ENCODE measurements around the gene ICA1L.
"Not testable (repeated sequence)": the region's sequence is repeated elsewhere in the genome, so short reads cannot be mapped to it uniquely, and the experiment has no call there.

Gene ICA1L

GRCh38 chr2:202871300-202872141 lies at the start of gene ICA1L:
Gene ICA1L, minus strand, starts transcription at chr2:202871766. Its CDS starts 42,757 bp downstream, at chr2:202829009.
- peak in 1 of 2 donors; percentile 40 for DNase-seq (ENCODE audit: extremely low read depth in 1 of 2, low read depth in 1 of 2)

GRCh38 chr2:202918860-202919259 lies 47.3 kb upstream of the ICA1L start:
- no peak for DNase-seq (ENCODE audit: extremely low read depth in 1 of 2, low read depth in 1 of 2)

GRCh38 chr2:202912342-202913201 lies 41.0 kb upstream of the ICA1L start:
- DNase-seq (ENCODE audit: extremely low read depth in 1 of 2, low read depth in 1 of 2) = not testable (repeated sequence)

DNA sequence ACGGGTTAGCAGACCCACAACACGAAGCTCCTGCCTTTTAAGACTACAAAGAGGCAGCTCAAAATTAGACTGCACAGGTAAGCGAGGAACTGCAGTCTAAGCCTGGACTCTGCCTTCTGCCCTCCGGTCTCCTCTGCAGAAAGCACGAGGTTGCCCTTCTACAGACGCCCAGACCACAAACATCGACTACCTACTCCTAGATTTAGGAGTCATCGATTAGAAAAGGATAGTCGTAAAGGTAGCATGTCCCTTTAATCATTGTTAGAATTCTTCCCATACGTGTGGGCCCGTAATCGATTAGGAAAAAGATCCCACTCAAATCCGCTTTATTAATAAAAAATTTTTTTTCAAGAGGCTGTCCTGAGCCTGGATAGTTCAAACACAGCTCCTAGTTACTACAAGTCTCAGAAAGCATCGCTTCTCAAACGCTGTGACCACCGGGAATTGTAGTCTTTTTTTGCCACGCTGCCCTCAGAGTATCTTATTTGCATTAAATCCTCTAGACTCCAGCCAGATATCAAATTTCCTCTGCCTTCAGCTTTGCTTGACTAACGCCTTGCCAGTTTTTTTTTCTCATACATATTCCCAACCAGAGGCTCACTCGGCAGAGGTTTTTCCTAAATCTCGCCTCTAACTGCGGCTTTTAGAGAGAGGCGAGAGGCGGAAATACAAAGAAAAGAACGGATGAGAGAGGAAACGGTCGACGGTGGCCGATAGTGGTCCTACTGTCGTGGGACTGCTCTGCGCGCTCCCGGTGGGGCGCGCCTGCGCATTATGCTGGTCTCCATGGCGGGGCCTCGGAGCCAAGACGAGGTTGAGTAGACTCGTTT lies 40.2 kb upstream of the ICA1L start, which contains the start of the genes CARF and WDR12:
Gene CARF (plus strand): TSS at position 764 of the 830 bp plus-strand sequence. CDS start 29,628 bp downstream, outside the sequence.
Gene WDR12 (minus strand): TSS at position 162 of the 830 bp plus-strand sequence. CDS start 197 bp downstream, outside the sequence.
- peak; percentile 77 to 84 for DNase-seq (ENCODE audit: extremely low read depth in 1 of 2, low read depth in 1 of 2)

- DNase-seq (ENCODE audit: extremely low read depth in 1 of 2, low read depth in 1 of 2) = no peak
Measured at GRCh38 chr2:202911203-202911511, 39.6 kb upstream of the ICA1L start.

GRCh38 chr2:202910698-202911097 lies 39.1 kb upstream of the ICA1L start:
- no peak for DNase-seq (ENCODE audit: extremely low read depth in 1 of 2, low read depth in 1 of 2)

DNA sequence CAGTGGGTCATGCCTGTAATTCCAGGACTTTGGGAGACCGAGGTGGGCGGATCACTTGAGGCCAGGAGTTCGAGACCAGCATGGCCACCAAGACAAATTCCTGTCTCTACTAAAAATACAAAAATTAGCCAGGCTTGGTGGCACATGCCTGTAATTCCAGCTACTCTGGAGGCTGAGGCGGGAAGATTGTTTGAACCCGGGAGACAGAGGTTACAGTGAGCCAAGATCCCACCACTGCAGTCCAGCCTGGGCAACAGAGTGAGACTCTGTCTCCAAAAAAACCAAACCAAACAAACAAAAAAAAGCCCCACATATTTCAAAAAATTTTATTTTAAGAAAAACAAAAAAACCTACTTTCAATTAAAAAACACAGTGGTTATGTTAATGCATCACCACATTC lies 38.7 kb upstream of the ICA1L start:
- not testable (repeated sequence) for DNase-seq (ENCODE audit: extremely low read depth in 1 of 2, low read depth in 1 of 2)

GRCh38 chr2:202909394-202910192 lies 38.0 kb upstream of the ICA1L start:
- no peak for DNase-seq (ENCODE audit: extremely low read depth in 1 of 2, low read depth in 1 of 2)

DNA sequence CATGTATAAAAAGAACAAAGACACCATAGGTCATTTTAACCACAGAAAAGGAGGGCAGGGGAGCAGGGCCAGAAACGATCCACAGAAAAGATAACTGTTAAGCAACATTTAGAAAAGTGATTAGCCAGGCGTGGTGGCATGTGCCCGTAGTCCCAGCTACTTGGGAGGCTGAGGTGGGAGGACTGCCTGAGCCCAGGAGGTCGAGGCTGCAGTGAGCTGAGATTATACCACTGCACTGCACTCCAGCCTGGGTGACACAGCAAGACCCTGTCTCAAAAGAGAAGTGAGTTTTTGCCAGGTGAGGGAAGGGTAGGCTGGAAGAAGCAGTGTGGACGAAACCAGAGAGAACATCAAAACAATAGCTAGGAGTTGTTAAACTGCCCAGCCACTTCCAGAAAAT lies 36.6 kb upstream of the ICA1L start:
- no peak for DNase-seq (ENCODE audit: extremely low read depth in 1 of 2, low read depth in 1 of 2)

DNA sequence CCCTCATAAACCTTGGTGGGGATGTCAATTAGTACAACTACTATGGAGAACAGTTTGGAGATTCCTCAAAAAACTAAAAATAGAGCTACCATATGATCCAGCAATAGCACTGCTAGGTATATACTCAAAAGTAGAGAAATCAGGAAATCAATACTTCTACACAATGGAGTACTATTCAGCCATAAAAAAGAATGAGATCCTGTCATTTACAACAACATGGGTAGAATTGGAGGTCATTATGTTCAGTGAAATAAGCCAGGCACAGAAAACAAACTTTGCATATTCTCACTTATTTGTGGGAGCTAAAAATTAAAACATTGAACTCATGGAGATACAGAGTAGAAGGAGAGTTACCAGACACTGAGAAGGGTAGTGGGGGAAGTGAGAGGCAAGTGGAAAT lies 33.9 kb upstream of the ICA1L start:
- not testable (repeated sequence) for DNase-seq (ENCODE audit: extremely low read depth in 1 of 2, low read depth in 1 of 2)

- DNase-seq (ENCODE audit: extremely low read depth in 1 of 2, low read depth in 1 of 2) = no peak
Measured at GRCh38 chr2:202885190-202885589, 13.6 kb upstream of the ICA1L start.

GRCh38 chr2:202883987-202884675 lies 12.6 kb upstream of the ICA1L start:
- no peak for DNase-seq (ENCODE audit: extremely low read depth in 1 of 2, low read depth in 1 of 2)

DNA sequence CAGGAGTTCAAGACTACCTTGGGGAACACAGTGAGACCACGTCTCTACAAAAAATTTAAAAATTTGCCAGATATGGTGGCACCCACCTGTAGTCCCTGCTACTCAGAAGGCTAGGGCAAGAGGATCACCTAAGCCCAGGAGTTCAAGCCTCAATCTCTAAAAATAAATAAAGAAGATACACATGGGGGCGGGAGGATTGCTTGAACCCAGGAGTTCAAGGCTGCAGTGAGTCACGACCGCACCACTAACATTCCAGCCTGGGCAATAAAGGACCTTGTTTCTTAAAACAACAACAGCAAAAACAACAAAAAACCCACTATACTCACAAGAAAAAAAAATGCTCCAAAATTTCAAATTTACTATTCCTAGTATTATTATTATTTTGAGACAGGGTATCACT lies 10.0 kb upstream of the ICA1L start:
- DNase-seq (ENCODE audit: extremely low read depth in 1 of 2, low read depth in 1 of 2) = no peak

DNA sequence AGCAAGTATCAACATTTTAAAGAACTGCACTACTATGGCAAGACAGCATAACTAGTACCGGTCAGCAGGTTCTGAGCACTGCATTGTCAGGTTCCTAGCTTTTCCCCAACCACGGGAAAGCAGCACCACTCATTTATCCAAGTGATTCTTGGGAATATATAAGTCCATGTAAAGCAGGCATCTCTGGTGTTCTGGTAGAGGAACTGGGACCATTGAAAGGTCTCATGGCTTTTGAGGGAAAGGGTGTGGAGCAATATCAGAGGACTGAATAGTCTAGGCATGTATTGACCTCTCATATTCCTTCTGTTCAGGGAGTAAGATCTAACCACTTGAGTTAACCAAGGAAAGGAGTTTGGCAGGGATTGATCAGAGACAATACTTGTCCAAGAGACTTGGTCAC lies 6.1 kb upstream of the ICA1L start:
- DNase-seq (ENCODE audit: extremely low read depth in 1 of 2, low read depth in 1 of 2) = no peak

GRCh38 chr2:202870431-202871299 lies 901 bp downstream of the ICA1L start:
- DNase-seq (ENCODE audit: extremely low read depth in 1 of 2, low read depth in 1 of 2) = peak in 1 of 2 donors; percentile 43

GRCh38 chr2:202861987-202862386 lies 9.6 kb downstream of the ICA1L start:
- no peak for DNase-seq (ENCODE audit: extremely low read depth in 1 of 2, low read depth in 1 of 2)

- no peak for DNase-seq (ENCODE audit: extremely low read depth in 1 of 2, low read depth in 1 of 2)
Measured at GRCh38 chr2:202858601-202859000, 13.0 kb downstream of the ICA1L start.

- DNase-seq (ENCODE audit: extremely low read depth in 1 of 2, low read depth in 1 of 2) = not testable (repeated sequence)
Measured at GRCh38 chr2:202849343-202849742, 22.2 kb downstream of the ICA1L start.

All from activated CD8-positive, alpha-beta memory T cell treated with anti-CD3 and anti-CD28 coated beads for 1 hour (primary cell).